Activated CD8-positive, alpha-beta T cell treated with anti-CD3 and anti-CD28 coated beads, Interleukin-2, amount 10 ng/mL, durations not matched to agents 7 days and 5 days (primary cell): ENCODE measurements around the gene MAP1LC3B. TPM values are rescaled to one million over a fixed set of nuclear protein-coding genes. Genes with fewer than 3 reads are reported as not detected.

Experiments used
- ATAC-seq: fragments of 150-1000 bp; cut with Tn5 transposase; one replicate; pipeline ENCODE4 v1.10.0; 2021; ENCODE audit warnings: moderate library complexity
- CTCF ChIA-PET: fragments of 350-600 bp; sonication (Branson Sonifier 250); formaldehyde crosslinking; loops from one replicate; lab custom pipeline; 2021; ENCODE audit warnings: antibody characterized with exemption; lab: Charles Lee
- POLR2A ChIA-PET: fragments of 350-600 bp; sonication (Branson Sonifier 250); formaldehyde crosslinking; loops from one replicate; lab custom pipeline; 2021; ENCODE audit warnings: antibody characterized with exemption; lab: Charles Lee
- DNase-seq: peaks from one replicate; pipeline ENCODE4 v3.0.0-alpha.2; 2020
- H3K27ac Mint-ChIP-seq: one replicate; pipeline ENCODE4 v1.8.0; 2021; ENCODE audit warnings: mild to moderate bottlenecking, mixed read lengths
- H3K27me3 Mint-ChIP-seq: one replicate; pipeline ENCODE4 v1.8.0; 2021; ENCODE audit warnings: low read depth, mixed read lengths
- H3K36me3 Mint-ChIP-seq: one replicate; pipeline ENCODE4 v1.8.0; 2021; ENCODE audit warnings: low read depth, mixed read lengths
- H3K4me1 Mint-ChIP-seq: one replicate; pipeline ENCODE4 v1.8.0; 2021; ENCODE audit warnings: low read depth, mixed read lengths
- H3K4me3 Mint-ChIP-seq: one replicate; pipeline ENCODE4 v1.8.0; 2021; ENCODE audit warnings: mild to moderate bottlenecking, mixed read lengths
- H3K9me3 Mint-ChIP-seq: one replicate; pipeline ENCODE4 v1.8.0; 2022; ENCODE audit warnings: mixed read lengths; ENCODE audit not compliant: insufficient read depth
- total RNA-seq, 2 experiments: library from RNA; stranded (reverse); gene quantifications; one replicate each; pipeline ENCODE4 v1.2.3, GENCODE V29; 2021

MAP1LC3B gene
- total RNA-seq, 2 experiments from 2014 or later: 40.2 to 45.3 TPM

DNA sequence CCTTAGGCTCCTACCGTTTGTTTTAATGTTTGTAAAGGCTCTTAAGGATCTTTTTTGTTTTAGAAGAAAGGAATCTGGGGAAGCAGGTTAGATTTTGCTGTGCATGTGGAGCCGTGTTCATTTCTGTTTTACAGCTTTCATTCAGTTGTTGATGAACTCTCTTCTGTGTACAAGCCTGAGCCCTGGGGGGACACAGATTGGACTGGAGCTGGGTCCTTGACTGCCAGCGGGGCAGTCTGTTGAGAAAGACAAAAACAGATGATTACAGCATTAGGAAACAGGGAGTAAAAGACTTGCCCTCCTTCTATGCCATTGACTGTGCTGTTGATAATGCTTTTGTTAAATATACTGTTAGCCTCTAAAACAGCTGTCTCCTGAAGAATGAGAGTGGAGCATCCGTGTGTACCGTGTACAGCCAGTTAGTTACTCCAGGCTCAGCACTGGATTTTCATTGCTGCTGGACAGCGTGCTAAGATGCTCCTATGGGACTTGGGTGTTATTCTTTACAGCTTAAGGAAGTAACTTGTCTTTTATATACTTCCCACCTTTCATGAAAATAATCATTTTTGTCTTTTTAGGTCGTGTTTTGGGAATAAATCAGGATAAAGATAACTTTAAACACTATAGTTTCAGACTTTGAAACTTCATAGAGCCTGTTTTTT is 3.2 kb downstream of the MAP1LC3B start:
- no peak overlapping the region for H3K4me3 Mint-ChIP-seq
- POLR2A ChIA-PET: interaction anchor here (0.6 to 3.6 kb wide), 2 partner anchors 12 to 369 kb away, joined by 3 to 37 read pairs; partner anchors contain the start of gene FBXO31

DNA sequence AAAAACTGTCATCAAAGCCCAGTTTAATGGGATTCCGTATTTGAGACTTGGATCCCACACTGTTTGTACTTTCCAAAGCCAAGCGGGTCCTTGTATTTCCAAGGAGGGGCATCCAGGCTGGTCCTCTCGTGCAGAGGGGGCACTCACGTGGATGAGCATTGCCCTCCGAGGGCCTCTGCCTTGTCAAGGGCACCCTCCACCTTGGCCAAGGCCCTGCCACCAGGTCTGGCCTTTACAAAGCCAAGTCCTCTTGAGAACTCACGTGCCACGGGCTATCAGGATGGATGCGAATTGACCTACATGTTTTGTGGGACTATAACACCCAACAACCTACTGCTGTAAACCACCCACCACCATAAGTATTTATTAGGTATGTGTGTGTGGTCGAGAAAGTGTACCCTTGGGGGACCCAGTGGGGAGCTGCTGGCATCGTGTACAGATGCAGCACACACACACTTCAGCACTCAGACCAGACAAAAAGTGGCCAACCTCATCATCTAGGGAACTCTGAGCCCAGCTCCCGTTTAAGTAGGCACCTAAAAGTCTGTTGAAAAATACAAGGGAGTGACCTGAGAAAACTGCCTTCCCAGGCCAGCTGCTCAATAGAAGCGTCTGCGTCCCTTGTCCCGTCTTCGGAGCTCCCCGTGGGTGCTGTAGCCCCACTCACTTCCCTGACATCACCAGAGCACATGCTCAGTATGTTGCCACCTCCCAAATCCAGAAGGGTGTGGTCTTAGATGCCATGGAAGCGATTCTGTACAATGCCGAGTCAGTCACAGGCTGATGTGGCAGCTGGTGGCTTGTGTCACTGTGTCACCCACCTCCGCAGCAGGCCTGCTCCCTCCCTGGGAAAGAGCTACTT is 12.9 kb downstream of the MAP1LC3B start:
- ChIA-PET CTCF (interaction anchor here (1.1 kb wide), 1 partner anchor 231 kb away, joined by 4 read pairs; no protein-coding TSS in a partner anchor), POLR2A (interaction anchor here (1.0 kb wide), 1 partner anchor 11 kb away, joined by 3 read pairs; no protein-coding TSS in a partner anchor)
- Mint-ChIP-seq H3K27me3 (no peaks in the 10 kb centered on the region), H3K9me3 (no peaks in the 10 kb centered on the region), H3K4me3 (no peak overlapping the region), H3K36me3 (peaks cover 31% of the 10 kb centered on the region), H3K4me1 (no peaks in the 10 kb centered on the region), H3K27ac (no peak overlapping the region)
- no peak for ATAC-seq
- no peak for DNase-seq

More for the DNA sequence above, 3.2 kb downstream of the MAP1LC3B start:
- Mint-ChIP-seq H3K9me3 (no peaks in the 10 kb centered on the region), H3K27ac (no peak overlapping the region), H3K4me1 (peaks cover 29% of the 10 kb centered on the region), H3K27me3 (no peaks in the 10 kb centered on the region), H3K36me3 (peaks cover 24% of the 10 kb centered on the region)
- DNase-seq: no peak
- CTCF ChIA-PET: interaction anchor here (0.7 to 3.0 kb wide), 11 partner anchors 11 to 241 kb away, joined by 3 to 26 read pairs (median 5); partner anchors contain the start of genes C16orf95 and FBXO31
- ATAC-seq: no peak

DNA sequence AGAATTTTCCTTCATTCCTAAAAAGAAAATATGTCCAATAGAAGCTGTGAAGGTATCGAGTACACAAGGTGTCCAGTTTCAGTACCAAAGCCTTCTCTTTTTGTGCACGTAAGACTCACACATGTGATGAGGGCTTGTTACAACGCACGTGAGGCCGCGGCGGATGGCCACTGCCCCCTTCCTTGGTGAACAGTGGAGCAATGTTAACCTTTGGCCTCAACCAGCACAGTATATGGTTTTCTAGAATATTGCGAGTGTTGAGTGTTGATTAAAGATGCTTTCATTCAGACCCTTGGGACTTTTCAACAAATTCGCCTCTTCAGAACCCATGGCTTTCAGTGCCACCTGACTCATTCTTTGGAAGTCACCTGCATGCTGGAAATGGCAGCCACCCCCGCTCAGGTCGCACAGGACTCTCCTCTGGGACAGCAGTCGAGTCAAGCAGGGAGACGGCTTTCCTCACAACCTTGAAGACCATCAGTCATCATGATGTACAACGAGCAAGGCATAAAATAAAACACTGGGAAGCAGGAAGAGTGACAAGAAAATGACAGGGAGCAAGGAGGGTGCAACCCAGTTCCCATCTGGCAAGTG is 14.5 kb downstream of the MAP1LC3B start:
- no peak overlapping the region for H3K27ac Mint-ChIP-seq
- ChIA-PET CTCF (interaction anchor here (1.9 kb wide), 1 partner anchor 11 kb away, joined by 11 read pairs; no protein-coding TSS in a partner anchor), POLR2A (no interaction called here)
- no peaks in the 10 kb centered on the region for H3K27me3 Mint-ChIP-seq
- no peak for ATAC-seq
- H3K36me3 Mint-ChIP-seq: peaks cover 23% of the 10 kb centered on the region
- no peak for DNase-seq
- no peak overlapping the region for H3K4me3 Mint-ChIP-seq
- no peaks in the 10 kb centered on the region for H3K9me3 Mint-ChIP-seq
- no peaks in the 10 kb centered on the region for H3K4me1 Mint-ChIP-seq

DNA sequence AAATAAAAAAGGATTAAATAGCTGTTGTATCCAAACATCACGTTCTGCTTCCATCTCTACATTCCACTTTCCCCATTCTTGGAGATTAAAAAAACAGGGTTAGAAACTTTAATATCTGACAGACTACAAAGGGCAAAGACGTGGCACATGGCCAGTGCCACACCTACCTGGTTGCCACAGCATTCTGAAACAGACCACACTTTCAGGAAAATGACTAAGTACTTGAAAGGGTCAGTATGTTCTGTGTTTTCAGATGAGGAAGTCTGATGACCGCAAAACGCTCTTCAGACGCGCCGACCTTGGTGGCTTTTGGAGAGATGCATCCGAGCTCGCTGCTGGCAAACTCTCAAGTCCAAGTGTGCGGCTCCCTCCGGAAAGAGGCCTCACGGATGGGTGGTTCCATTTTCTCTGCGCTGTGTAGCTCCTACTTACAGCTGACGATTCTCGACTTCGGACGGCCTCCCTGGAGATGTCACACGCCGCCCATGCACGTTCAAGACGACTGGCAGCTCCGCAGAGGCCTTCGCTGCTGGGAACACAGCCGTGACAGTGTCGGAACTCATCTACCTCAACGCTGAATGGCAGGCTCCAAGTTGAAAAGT is 15.5 kb downstream of the MAP1LC3B start:
- H3K27me3 Mint-ChIP-seq: no peaks in the 10 kb centered on the region
- no peak overlapping the region for H3K4me3 Mint-ChIP-seq
- H3K36me3 Mint-ChIP-seq: peaks cover 21% of the 10 kb centered on the region
- H3K4me1 Mint-ChIP-seq: no peaks in the 10 kb centered on the region
- ATAC-seq (no peak), DNase-seq (no peak)
- CTCF ChIA-PET: interaction anchor here (1.1 to 1.9 kb wide), 3 partner anchors 9 to 228 kb away, joined by 3 to 11 read pairs (median 4); no protein-coding TSS in a partner anchor
- H3K9me3 Mint-ChIP-seq: no peaks in the 10 kb centered on the region
- no peak overlapping the region for H3K27ac Mint-ChIP-seq
- POLR2A ChIA-PET: no interaction called here

DNA sequence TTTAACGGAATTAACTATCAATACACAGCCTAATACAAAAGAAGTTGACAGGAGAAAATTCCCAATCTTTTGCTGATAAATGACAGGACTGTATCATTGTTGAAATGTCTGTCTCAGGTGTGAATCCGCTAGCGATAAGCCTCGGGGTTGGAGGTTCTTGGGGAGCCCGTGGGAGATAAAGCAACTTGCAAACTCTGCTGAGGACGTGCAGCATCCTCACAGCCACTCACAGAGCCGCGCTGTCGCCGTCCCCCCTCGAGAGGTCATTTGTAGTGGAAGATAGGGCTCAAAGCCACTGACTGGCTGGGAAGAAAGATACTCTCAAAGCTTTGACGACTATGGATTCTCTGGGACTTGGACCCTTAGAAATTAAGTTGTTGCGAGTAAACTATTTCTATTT is 17.0 kb downstream of the MAP1LC3B start:
- POLR2A ChIA-PET: no interaction called here
- no peaks in the 10 kb centered on the region for H3K9me3 Mint-ChIP-seq
- CTCF ChIA-PET: interaction anchor here (1.6 kb wide), 1 partner anchor 15 kb away, joined by 5 read pairs; no protein-coding TSS in a partner anchor
- no peak for DNase-seq
- no peaks in the 10 kb centered on the region for H3K27me3 Mint-ChIP-seq
- ATAC-seq: no peak
- H3K4me1 Mint-ChIP-seq: no peaks in the 10 kb centered on the region
- H3K36me3 Mint-ChIP-seq: peaks cover 8% of the 10 kb centered on the region
- no peak overlapping the region for H3K4me3 Mint-ChIP-seq
- H3K27ac Mint-ChIP-seq: no peak overlapping the region

DNA sequence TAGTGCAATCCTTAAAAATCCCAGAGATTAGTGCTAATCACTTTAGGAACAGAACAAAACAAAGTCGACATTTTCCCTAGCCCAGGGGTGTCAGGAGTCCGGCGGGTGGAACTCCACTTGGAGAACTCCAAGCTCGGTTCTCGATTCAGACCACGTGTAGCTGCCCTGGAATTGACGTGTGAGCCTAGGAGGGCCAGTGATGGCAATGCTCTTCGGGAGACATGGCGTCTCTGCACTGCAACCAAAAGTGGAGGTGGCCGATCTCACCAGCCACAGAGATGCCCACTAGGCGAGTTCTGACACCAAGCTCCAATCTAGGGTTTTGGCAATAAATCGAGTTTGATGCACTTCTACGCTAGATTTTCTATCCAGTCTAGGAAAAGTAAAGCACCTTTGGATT is 17.6 kb downstream of the MAP1LC3B start:
- no peak for ATAC-seq
- H3K4me3 Mint-ChIP-seq: no peak overlapping the region
- no peak for DNase-seq
- H3K4me1 Mint-ChIP-seq: no peaks in the 10 kb centered on the region
- POLR2A ChIA-PET: no interaction called here
- H3K27me3 Mint-ChIP-seq: no peaks in the 10 kb centered on the region
- no peak overlapping the region for H3K27ac Mint-ChIP-seq
- peaks cover 7% of the 10 kb centered on the region for H3K36me3 Mint-ChIP-seq
- no peaks in the 10 kb centered on the region for H3K9me3 Mint-ChIP-seq
- CTCF ChIA-PET: interaction anchor here (1.6 kb wide), 1 partner anchor 16 kb away, joined by 5 read pairs; no protein-coding TSS in a partner anchor

DNA sequence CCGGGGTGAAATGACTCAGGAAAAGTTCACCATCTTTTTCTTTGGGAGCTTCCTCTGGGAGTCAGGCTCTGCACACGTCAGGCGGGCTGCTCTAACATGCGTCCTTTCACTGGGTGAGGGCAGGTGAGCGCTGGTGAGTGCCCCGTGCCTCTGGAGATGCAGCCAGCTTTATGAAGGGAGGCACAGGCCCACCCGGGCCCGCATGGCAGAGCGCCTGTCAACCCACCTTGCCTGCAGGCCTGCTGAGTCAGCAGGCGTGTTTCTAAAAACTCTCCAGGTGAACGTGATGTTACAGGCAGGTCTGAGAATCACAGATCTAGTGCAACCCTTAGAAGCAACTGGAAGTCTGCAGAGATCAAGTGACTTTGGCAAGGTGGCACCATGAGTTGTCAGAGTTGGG is 18.4 kb downstream of the MAP1LC3B start:
- H3K9me3 Mint-ChIP-seq: no peaks in the 10 kb centered on the region
- ChIA-PET CTCF (interaction anchor here (1.6 kb wide), 1 partner anchor 16 kb away, joined by 5 read pairs; no protein-coding TSS in a partner anchor), POLR2A (no interaction called here)
- no peak overlapping the region for H3K4me3 Mint-ChIP-seq
- no peak overlapping the region for H3K27ac Mint-ChIP-seq
- H3K36me3 Mint-ChIP-seq: peaks cover 2% of the 10 kb centered on the region
- DNase-seq: no peak
- no peaks in the 10 kb centered on the region for H3K4me1 Mint-ChIP-seq
- ATAC-seq: no peak
- H3K27me3 Mint-ChIP-seq: no peaks in the 10 kb centered on the region

DNA sequence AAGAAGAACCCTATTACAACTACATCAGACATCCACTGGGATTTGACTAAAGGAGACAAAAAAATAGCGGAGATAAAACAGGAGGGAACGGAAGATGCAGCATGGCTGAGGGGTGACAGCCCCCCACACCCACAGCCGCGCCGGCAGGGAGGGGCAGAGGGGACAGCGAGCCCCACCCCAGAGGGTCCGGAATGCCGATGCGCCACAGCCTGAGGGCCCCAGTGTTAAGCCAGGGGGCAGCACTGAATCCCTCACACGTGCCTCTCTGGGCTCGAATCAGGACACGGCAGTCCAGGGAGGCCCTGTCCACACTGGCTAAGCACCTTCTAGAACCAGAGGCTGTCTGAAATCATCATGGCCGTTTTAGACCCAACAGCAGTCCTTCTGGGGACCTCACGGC is 18.8 kb downstream of the MAP1LC3B start:
- ChIA-PET CTCF (interaction anchor here (1.6 kb wide), 1 partner anchor 17 kb away, joined by 5 read pairs; no protein-coding TSS in a partner anchor), POLR2A (no interaction called here)
- ATAC-seq (no peak), DNase-seq (no peak)
- Mint-ChIP-seq H3K9me3 (no peaks in the 10 kb centered on the region), H3K36me3 (peaks cover under 1% of the 10 kb centered on the region), H3K27ac (no peak overlapping the region), H3K4me1 (no peaks in the 10 kb centered on the region), H3K4me3 (no peak overlapping the region), H3K27me3 (no peaks in the 10 kb centered on the region)

DNA sequence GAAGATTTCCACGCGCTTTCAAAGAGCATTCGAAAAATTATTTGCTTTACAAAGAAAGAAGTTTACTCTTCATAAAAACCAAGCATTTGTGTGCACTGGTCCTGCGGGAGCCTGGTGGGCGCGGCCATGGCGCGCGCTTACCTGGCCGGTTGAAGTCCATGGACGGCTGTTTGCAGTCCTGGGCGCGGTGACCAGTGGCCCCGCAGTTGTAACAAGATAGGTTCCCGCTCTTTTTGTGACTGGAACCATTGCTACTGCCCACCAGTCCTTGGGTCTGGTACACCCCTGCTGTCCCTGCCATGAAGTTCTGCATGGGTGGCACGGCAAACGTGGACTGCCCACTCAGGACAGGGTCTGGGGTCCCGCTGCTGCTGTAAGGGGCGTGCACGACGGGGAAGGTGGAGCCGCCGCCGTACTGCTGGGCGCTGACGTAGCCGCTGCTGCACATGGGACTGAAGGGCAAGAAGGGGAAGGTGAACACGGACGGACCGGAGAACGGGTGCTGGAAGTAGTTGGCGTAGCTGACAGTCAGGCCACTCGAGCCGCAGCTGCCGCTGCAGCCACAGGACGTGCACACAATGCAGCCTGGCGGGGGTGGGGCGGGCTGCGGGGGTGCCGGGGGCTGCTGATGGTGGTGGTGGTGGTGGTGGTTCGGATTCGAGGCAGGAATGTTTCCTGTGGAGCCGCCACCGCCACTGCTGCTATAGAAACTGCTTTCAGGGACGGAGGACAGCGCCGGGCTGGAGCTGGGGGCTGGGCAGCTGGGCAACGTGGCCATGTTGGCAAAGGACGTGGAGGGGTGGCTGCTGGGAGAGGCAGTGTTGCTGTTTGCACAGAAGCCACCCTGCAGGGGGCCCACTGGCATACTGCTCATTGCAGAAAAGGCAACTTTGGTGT is 19.5 kb downstream of the MAP1LC3B start:
- no peaks in the 10 kb centered on the region for H3K27me3 Mint-ChIP-seq
- ChIA-PET POLR2A (no interaction called here), CTCF (no interaction called here)
- no peak overlapping the region for H3K4me3 Mint-ChIP-seq
- H3K4me1 Mint-ChIP-seq: no peaks in the 10 kb centered on the region
- no peak overlapping the region for H3K27ac Mint-ChIP-seq
- no peaks in the 10 kb centered on the region for H3K36me3 Mint-ChIP-seq
- H3K9me3 Mint-ChIP-seq: no peaks in the 10 kb centered on the region
- DNase-seq (no peak), ATAC-seq (no peak)

DNA sequence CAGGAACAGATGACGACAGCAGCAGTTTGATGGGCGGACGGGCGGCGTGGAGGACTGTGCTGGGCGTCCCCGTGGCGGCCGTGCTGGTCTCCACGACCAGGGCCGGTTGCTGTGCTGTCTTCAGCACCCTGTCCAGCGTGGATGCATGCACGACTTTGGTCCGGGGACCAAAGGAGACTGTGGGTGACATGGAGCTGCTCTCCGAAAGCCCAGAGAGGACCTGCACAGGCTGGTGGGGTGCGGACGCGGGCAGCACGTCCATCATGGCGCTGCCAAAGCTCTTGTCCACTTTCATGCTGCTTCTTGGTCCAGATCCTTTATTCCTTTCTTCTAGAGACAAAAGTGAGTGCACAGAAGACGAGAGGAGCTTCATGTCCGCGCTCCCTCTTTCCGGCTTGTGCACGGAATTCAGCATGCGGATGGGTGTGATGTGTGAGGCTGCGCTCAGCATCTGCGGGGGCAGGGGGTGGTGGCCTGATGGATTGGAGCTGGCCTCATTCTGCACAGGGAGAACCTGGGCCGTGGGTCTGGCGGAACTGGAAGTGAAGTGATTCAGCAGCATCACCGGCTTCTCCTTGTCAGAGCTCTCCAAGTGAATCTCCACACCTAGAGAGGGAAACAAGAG is 20.3 kb downstream of the MAP1LC3B start:
- ChIA-PET CTCF (no interaction called here), POLR2A (interaction anchor here (0.7 kb wide), 1 partner anchor 1168 kb away, joined by 3 read pairs; no protein-coding TSS in a partner anchor)
- Mint-ChIP-seq H3K9me3 (no peaks in the 10 kb centered on the region), H3K27ac (no peak overlapping the region), H3K36me3 (no peaks in the 10 kb centered on the region), H3K4me1 (no peaks in the 10 kb centered on the region), H3K27me3 (no peaks in the 10 kb centered on the region), H3K4me3 (no peak overlapping the region)
- ATAC-seq (no peak), DNase-seq (no peak)
